ENCODE measurements around the gene RCSD1.

DNA sequence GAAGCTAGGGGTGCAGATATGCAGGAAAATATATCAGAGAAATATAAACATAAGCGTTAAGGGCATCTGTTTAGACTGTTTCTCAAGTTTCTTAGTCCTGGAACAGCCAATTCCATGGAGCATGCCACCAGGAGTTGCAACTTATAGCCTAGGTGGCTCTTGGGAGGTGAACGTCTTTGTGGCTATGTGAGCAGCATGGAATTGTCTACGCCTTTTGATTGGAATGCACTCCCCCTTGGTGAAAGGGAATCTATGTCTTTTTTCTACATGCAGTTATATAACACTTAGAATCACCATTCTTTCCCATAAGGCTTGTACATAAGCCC is 12.4 kb downstream of the RCSD1 start:
- no peak for TF ChIP-seq EP300 (IDR thresholded peaks at IDR 0.05)
- TF ChIP-seq, protein P1, sequence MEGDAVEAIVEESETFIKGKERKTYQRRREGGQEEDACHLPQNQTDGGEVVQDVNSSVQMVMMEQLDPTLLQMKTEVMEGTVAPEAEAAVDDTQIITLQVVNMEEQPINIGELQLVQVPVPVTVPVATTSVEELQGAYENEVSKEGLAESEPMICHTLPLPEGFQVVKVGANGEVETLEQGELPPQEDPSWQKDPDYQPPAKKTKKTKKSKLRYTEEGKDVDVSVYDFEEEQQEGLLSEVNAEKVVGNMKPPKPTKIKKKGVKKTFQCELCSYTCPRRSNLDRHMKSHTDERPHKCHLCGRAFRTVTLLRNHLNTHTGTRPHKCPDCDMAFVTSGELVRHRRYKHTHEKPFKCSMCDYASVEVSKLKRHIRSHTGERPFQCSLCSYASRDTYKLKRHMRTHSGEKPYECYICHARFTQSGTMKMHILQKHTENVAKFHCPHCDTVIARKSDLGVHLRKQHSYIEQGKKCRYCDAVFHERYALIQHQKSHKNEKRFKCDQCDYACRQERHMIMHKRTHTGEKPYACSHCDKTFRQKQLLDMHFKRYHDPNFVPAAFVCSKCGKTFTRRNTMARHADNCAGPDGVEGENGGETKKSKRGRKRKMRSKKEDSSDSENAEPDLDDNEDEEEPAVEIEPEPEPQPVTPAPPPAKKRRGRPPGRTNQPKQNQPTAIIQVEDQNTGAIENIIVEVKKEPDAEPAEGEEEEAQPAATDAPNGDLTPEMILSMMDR (IDR thresholded peaks at IDR 0.05): no peak
- no peak for TF ChIP-seq POLR2A (IDR thresholded peaks at IDR 0.05)
